Liver (tissue), 9 donors: Measurements from ENCODE around the gene DDI1. TPM values are rescaled to one million over a fixed set of nuclear protein-coding genes. Genes with fewer than 3 reads are reported as not detected.

Experiments
- DNase-seq: peaks from one replicate; pipeline ENCODE4 v3.0.0-alpha.2; 2017; ENCODE audit warnings: low spot score
- H3K27ac ChIP-seq, 2 donors: one replicate each; pipeline ENCODE4 v1.7.0; 2013; ENCODE audit warnings: inconsistent platforms in 2 of 2, low read length in 2 of 2, control low read depth in 1 of 2, low read depth in 1 of 2, mild to moderate bottlenecking in 1 of 2
- H3K27me3 ChIP-seq, 4 donors: one replicate each; pipeline versions ENCODE4 v1.6.1 to v1.7.0; 2013; ENCODE audit warnings: low read length in 3 of 4, inconsistent platforms in 1 of 4, mild to moderate bottlenecking in 1 of 4, moderate library complexity in 1 of 4; ENCODE audit not compliant: control insufficient read depth in 4 of 4, insufficient read depth in 4 of 4
- H3K36me3 ChIP-seq, 4 donors: one replicate each; pipeline versions ENCODE4 v1.6.1 to v1.7.0; 2013; ENCODE audit warnings: low read length in 3 of 4, mild to moderate bottlenecking in 3 of 4, low read depth in 1 of 4, moderate library complexity in 1 of 4; ENCODE audit not compliant: control insufficient read depth in 4 of 4, insufficient read depth in 3 of 4
- H3K4me1 ChIP-seq, 4 donors: one replicate each; pipeline versions ENCODE4 v1.6.1 to v1.7.0; 2013; ENCODE audit warnings: low read length in 3 of 4, mild to moderate bottlenecking in 3 of 4, moderate library complexity in 1 of 4; ENCODE audit not compliant: control insufficient read depth in 4 of 4, insufficient read depth in 4 of 4
- H3K4me3 ChIP-seq, 3 donors: one replicate each; pipeline versions ENCODE4 v1.6.1 to v1.7.0; 2013; ENCODE audit warnings: low read length in 3 of 3, control low read depth in 1 of 3, low read depth in 1 of 3, mild to moderate bottlenecking in 1 of 3
- H3K9ac ChIP-seq, 2 donors: one replicate each; pipeline ENCODE4 v1.7.0; 2013; ENCODE audit warnings: low read length in 2 of 2, mild to moderate bottlenecking in 2 of 2, moderate library complexity in 2 of 2, control low read depth in 1 of 2, low read depth in 1 of 2
- H3K9me3 ChIP-seq, 4 donors: one replicate each; pipeline versions ENCODE4 v1.6.1 to v1.7.0; 2013; ENCODE audit warnings: low read length in 3 of 4; ENCODE audit not compliant: control insufficient read depth in 4 of 4
- EGR1 ChIP-seq, 2 donors: IDR thresholded peaks; 2 replicates each; pipeline ENCODE4 v1.6.1; 2016 to 2018; ENCODE audit warnings: antibody characterized with exemption in 2 of 2, low read depth in 2 of 2
- FOXA1 ChIP-seq: IDR thresholded peaks from 2 replicates; pipeline ENCODE4 v1.6.1; 2016; ENCODE audit warnings: antibody characterized with exemption
- FOXA2 ChIP-seq: IDR thresholded peaks from 2 replicates; pipeline ENCODE4 v1.6.1; 2016; ENCODE audit warnings: antibody characterized with exemption
- GABPA ChIP-seq, 2 donors: IDR thresholded peaks in 1 of 2; conservative IDR thresholded peaks in 1 of 2; 2 replicates each; pipeline ENCODE4 v1.6.1; 2016; ENCODE audit warnings: antibody characterized with exemption in 2 of 2, mild to moderate bottlenecking in 1 of 2, moderate library complexity in 1 of 2
- HNF4A ChIP-seq, 2 donors: conservative IDR thresholded peaks; 2 replicates each; pipeline ENCODE4 v1.6.1; 2016; ENCODE audit warnings: antibody characterized with exemption in 2 of 2, mild to moderate bottlenecking in 2 of 2
- HNF4G ChIP-seq: IDR thresholded peaks from 2 replicates; pipeline ENCODE4 v1.6.1; 2016; ENCODE audit warnings: antibody characterized with exemption
- JUND ChIP-seq, 2 donors: IDR thresholded peaks; 2 replicates each; pipeline ENCODE4 v1.6.1; 2016; ENCODE audit warnings: antibody characterized with exemption in 2 of 2
- NR2F2 ChIP-seq: IDR thresholded peaks from 2 replicates; pipeline ENCODE4 v1.6.1; 2016; ENCODE audit warnings: antibody characterized with exemption
- RXRA ChIP-seq, 2 donors: IDR thresholded peaks; 2 replicates each; pipeline ENCODE4 v1.6.1; 2017 to 2018; ENCODE audit warnings: antibody characterized with exemption in 2 of 2, mild to moderate bottlenecking in 1 of 2
- TAF1 ChIP-seq: conservative IDR thresholded peaks from 2 replicates; pipeline ENCODE4 v1.6.1; 2016; ENCODE audit warnings: antibody characterized with exemption, mild to moderate bottlenecking
- YY1 ChIP-seq: IDR thresholded peaks from 2 replicates; pipeline ENCODE4 v1.6.1; 2016; ENCODE audit warnings: antibody characterized with exemption, mild to moderate bottlenecking
- WGBS: extraction: QIAGEN DNeasy Blood & Tissue Kit; methylation state at CpG from one replicate; pipeline ENCODE4 v1.1.7; 2013; 5-methylcytosine and 5-hydroxymethylcytosine counted together
- polyA plus RNA-seq, 2 donors: library from polyadenylated mRNA; stranded (reverse) in 1 of 2; unstranded in 1 of 2; fragments of 200-250 nt in 1 of 2; fragments of >200 nt in 1 of 2; fragmentation: Nextera tagmentation in 1 of 2; extraction: Ambion mirVana in 1 of 2; gene quantifications; one replicate each; pipeline versions ENCODE4 v1.2.1 to v1.2.3, GENCODE V29; 2013 to 2015
- total RNA-seq, 2 donors: library from RNA; depleted of rRNA; stranded (reverse); fragments of >200 nt; gene quantifications; one replicate each; pipeline ENCODE4 v1.2.3, GENCODE V29; 2014
- TF ChIP-seq, protein P1 (sequence below): IDR thresholded peaks from 2 replicates; pipeline ENCODE4 v1.6.1; 2016; ENCODE audit warnings: antibody characterized with exemption, mild to moderate bottlenecking
- TF ChIP-seq, protein P2 (sequence below): IDR thresholded peaks from 2 replicates; pipeline ENCODE4 v1.6.1; 2016; ENCODE audit warnings: antibody characterized with exemption
- TF ChIP-seq, protein P3 (sequence below): IDR thresholded peaks from 2 replicates; pipeline ENCODE4 v1.6.1; 2016; ENCODE audit warnings: antibody characterized with exemption
- TF ChIP-seq, protein P4 (sequence below): IDR thresholded peaks from 2 replicates; pipeline ENCODE4 v1.6.1; 2016; ENCODE audit warnings: antibody characterized with exemption
- donor health status: healthy.
- donor health status: healthy.
- donor health status: healthy.
- donor health status: healthy.
- donor health status: healthy.

DDI1 gene
- total and polyA plus RNA-seq, 4 donors: 0.07 TPM; not detected in 3

DNA sequence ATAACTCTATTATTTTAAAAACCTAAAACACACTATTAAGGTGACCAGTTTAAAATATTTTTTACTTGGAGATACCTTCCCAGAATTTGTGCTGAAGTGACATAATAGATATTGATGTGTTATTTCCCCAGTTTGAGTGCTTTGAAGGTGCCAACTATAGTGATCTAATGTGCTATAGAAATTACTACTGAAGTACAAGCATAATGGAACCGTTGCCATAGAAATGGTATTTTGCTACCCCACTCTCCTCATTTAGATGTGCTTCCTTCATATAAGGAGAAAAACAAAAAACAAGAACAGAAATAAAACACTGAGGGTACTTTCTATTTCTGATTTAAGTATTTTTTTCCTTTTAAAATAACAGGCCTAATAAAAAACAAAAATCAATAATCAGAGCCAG is 19.2 kb downstream of the DDI1 start (continued):
- TF ChIP-seq, protein P1, sequence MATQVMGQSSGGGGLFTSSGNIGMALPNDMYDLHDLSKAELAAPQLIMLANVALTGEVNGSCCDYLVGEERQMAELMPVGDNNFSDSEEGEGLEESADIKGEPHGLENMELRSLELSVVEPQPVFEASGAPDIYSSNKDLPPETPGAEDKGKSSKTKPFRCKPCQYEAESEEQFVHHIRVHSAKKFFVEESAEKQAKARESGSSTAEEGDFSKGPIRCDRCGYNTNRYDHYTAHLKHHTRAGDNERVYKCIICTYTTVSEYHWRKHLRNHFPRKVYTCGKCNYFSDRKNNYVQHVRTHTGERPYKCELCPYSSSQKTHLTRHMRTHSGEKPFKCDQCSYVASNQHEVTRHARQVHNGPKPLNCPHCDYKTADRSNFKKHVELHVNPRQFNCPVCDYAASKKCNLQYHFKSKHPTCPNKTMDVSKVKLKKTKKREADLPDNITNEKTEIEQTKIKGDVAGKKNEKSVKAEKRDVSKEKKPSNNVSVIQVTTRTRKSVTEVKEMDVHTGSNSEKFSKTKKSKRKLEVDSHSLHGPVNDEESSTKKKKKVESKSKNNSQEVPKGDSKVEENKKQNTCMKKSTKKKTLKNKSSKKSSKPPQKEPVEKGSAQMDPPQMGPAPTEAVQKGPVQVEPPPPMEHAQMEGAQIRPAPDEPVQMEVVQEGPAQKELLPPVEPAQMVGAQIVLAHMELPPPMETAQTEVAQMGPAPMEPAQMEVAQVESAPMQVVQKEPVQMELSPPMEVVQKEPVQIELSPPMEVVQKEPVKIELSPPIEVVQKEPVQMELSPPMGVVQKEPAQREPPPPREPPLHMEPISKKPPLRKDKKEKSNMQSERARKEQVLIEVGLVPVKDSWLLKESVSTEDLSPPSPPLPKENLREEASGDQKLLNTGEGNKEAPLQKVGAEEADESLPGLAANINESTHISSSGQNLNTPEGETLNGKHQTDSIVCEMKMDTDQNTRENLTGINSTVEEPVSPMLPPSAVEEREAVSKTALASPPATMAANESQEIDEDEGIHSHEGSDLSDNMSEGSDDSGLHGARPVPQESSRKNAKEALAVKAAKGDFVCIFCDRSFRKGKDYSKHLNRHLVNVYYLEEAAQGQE: no peak
- TF ChIP-seq GABPA (IDR thresholded peaks at IDR 0.05 in 1 of 2, conservative IDR thresholded peaks at IDR 0.05 in 1 of 2): no peak
- TF ChIP-seq FOXA1: no peak
- TF ChIP-seq EGR1 (IDR thresholded peaks at IDR 0.05; ENCODE audit: low read depth in 2 of 2): no peak
- TF ChIP-seq JUND (IDR thresholded peaks at IDR 0.05): no peak
- TF ChIP-seq, protein P2, sequence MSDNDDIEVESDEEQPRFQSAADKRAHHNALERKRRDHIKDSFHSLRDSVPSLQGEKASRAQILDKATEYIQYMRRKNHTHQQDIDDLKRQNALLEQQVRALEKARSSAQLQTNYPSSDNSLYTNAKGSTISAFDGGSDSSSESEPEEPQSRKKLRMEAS: no peak
- no peak for TF ChIP-seq RXRA (IDR thresholded peaks at IDR 0.05)
- no peak for TF ChIP-seq HNF4G
- TF ChIP-seq HNF4A (conservative IDR thresholded peaks at IDR 0.05): no peak
- TF ChIP-seq, protein P3, sequence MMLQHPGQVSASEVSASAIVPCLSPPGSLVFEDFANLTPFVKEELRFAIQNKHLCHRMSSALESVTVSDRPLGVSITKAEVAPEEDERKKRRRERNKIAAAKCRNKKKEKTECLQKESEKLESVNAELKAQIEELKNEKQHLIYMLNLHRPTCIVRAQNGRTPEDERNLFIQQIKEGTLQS: no peak
- no peak for TF ChIP-seq FOXA2
- no peak for TF ChIP-seq YY1

GRCh38 chr11:104057908-104058307 is 21.5 kb downstream of the DDI1 start:
- WGBS: 88% methylated on average over 5 of the region's 5 CpGs
- no peaks in the 10 kb centered on the region for H3K4me1 ChIP-seq

GRCh38 chr11:104058680-104059079 is 22.2 kb downstream of the DDI1 start:
- no peak for DNase-seq
- Histone ChIP-seq H3K27me3 (no peaks in the 10 kb centered on the region), H3K9me3 (no peaks in the 10 kb centered on the region), H3K9ac (no peak overlapping the region), H3K36me3 (no peaks in the 10 kb centered on the region), H3K4me1 (no peaks in the 10 kb centered on the region), H3K4me3 (no peak overlapping the region), H3K27ac (no peak overlapping the region)
- TF ChIP-seq YY1 (no peak), RXRA (IDR thresholded peaks at IDR 0.05) (no peak), HNF4A (conservative IDR thresholded peaks at IDR 0.05) (no peak), NR2F2 (no peak), JUND (IDR thresholded peaks at IDR 0.05) (no peak), TAF1 (no peak)
- TF ChIP-seq, protein P4, sequence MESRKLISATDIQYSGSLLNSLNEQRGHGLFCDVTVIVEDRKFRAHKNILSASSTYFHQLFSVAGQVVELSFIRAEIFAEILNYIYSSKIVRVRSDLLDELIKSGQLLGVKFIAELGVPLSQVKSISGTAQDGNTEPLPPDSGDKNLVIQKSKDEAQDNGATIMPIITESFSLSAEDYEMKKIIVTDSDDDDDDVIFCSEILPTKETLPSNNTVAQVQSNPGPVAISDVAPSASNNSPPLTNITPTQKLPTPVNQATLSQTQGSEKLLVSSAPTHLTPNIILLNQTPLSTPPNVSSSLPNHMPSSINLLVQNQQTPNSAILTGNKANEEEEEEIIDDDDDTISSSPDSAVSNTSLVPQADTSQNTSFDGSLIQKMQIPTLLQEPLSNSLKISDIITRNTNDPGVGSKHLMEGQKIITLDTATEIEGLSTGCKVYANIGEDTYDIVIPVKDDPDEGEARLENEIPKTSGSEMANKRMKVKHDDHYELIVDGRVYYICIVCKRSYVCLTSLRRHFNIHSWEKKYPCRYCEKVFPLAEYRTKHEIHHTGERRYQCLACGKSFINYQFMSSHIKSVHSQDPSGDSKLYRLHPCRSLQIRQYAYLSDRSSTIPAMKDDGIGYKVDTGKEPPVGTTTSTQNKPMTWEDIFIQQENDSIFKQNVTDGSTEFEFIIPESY: no peak
- WGBS: 94% methylated on average over 4 of the region's 4 CpGs

More at GRCh38 chr11:104057908-104058307, 21.5 kb downstream of the DDI1 start:
- TF ChIP-seq GABPA (IDR thresholded peaks at IDR 0.05 in 1 of 2, conservative IDR thresholded peaks at IDR 0.05 in 1 of 2) (no peak), HNF4G (no peak), EGR1 (IDR thresholded peaks at IDR 0.05; ENCODE audit: low read depth in 2 of 2) (no peak), JUND (IDR thresholded peaks at IDR 0.05) (no peak), NR2F2 (no peak)
- TF ChIP-seq, protein P3: no peak
- TF ChIP-seq, protein P2: no peak
- no peak overlapping the region for H3K27ac ChIP-seq
- no peaks in the 10 kb centered on the region for H3K9me3 ChIP-seq
- DNase-seq: no peak
- H3K4me3 ChIP-seq: no peak overlapping the region
- no peak overlapping the region for H3K9ac ChIP-seq
- no peaks in the 10 kb centered on the region for H3K27me3 ChIP-seq
- no peaks in the 10 kb centered on the region for H3K36me3 ChIP-seq
